IPS-18c (cell line): ENCODE data around the gene GRIK2.

Experiments used
- H3K4me3 ChIP-seq: 2 replicates; pipeline ENCODE4 v1.7.0; 2013; ENCODE audit warnings: low read depth, mild to moderate bottlenecking, low read length, moderate library complexity; ENCODE audit not compliant: insufficient read depth
- H3K9me3 ChIP-seq: one replicate; pipeline ENCODE4 v1.6.1; 2013; ENCODE audit warnings: mild to moderate bottlenecking, low read length, moderate library complexity; ENCODE audit not compliant: control insufficient read depth, insufficient read depth

Gene GRIK2

DNA sequence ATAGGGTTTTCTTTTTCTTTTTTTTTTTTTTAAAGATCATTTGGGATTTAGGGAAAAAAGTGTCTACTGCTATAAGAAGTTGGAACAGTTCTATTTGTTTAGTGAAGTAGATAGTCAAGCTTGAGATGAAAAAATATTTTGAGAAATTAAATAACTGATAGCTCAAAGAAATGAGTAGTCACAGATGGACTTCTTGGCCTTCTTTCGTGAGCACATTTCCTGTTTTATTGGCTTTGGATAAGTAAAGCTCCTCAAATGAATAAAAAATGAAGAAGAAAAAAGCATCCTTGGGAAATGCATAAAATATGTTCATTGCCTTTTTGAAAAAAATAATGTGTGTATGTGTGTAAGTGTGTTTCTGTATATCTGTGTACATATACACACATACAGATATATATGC lies 515.9 kb downstream of the GRIK2 start:
- H3K4me3 ChIP-seq: no peak overlapping the region
- no peaks in the 10 kb centered on the region for H3K9me3 ChIP-seq

DNA sequence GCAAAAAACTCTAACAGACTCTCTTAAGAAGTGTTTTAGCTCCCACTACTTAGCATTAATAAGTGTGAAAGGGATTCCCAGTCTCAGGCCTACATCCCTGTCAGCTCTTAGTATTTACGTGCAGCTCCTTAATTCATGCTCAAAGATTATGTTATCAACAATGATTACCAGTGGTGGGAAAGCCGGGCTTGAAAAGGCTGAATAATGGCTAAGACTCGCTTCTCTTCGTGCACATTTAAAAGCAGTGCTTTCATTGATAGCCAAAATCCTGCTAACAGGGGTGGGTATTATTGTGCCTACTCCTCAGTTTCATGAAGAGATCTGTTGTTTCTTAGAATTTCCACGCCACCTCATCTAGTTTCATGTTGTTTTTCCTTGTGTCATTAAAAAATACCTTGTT lies 518.8 kb downstream of the GRIK2 start:
- Histone ChIP-seq H3K9me3 (no peaks in the 10 kb centered on the region), H3K4me3 (no peak overlapping the region)

DNA sequence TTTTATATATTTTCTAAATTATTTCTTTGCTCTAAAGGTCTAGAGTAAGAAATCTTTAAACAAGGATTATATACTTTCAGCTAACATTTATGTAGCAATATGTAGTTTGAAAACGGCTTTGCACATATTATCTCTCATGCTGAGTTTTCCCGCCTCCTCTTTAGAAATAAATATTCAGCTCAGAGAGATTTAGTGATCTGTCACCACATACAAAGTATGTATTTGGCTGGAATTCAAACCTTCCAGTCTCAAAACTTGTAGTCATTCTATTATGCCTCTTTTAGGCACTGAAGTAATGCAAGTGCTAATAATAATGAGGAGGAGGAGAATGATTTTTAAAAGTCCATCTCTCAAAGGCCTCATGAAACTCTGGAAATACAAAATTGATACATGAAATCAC lies 525.0 kb downstream of the GRIK2 start:
- Histone ChIP-seq H3K9me3 (no peaks in the 10 kb centered on the region), H3K4me3 (no peak overlapping the region)

DNA sequence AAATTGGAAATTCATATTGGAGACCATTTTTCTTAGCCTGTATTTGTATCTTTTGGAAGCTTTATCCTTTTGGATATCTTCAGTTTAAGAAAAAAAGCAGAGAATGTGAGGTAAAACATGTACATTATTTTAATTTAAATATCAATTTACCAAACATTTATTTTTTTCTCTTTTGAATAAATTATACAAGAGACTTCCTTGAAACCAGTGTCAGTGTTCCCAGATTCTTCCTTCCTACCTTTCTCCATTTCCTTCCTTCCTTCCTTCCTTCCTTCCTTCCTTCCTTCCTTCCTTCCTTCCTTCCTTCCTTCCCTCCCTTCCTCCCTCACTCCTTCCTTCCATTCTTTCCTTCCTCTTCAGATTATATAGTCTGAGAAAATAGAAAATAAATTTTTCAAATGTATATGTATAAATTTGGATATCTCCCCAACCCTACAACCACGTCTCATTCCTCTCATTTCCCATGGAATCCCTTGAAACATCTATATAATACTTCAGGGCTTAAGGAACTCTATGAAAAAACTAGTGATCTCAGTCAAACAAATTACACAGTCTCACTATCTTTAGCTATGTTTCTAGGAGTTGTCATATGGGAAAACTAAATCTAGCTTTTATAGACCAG lies 528.4 kb downstream of the GRIK2 start:
- Histone ChIP-seq H3K4me3 (no peak overlapping the region), H3K9me3 (no peaks in the 10 kb centered on the region)

DNA sequence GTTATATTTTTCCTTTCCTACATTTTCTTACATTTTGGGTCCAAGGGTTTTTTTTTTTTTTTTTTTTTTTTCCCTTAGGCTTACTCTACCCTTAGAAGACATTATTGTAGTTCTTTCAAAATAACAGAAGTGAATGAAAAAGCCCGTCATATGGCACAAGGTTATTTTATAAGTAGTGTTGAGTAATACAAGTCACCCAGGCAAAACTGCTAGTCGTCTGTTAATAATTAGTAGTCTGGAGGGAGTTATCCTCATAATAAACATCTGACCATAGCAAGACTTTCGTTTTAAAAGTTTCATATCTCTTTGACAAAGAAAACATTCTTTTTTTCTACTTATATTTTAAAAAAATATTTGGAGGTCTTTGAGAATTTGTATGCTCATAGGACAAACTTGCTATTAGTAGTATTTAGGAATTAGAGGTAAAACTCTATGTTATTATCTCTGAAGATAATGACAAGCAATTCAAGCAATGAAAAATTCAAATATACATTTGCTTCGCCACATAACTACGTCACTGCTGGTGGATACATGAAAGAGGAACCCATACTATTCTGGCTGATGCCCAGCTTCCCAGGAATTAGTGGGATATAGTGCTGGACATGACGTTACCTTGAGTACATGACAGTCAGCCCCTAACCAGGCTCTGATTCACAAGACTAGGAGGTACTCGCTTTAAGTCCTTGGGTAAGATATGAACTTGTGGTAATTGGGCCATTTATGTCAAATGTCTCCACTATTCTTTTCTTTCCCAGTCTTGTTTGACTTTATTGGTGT lies 532.8 kb downstream of the GRIK2 start:
- H3K4me3 ChIP-seq: no peak overlapping the region

DNA sequence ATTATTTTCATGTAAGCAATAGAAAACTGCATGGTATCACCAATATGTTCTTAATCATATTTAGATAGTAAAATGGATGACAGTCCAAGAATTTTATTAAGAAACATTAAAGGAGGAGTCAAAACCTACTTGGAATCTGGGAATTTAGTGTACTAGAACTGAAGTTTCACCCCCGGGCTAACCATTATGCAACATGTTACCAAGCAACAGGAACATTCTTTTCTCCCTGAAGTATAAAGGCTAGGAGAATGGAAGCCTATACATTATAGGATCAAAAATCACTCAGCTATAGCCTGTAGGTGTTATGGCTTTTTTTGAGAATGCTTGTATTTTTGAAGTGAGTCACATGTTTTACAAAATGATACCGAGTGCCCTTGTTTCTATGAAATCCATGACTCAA lies 538.3 kb downstream of the GRIK2 start:
- Histone ChIP-seq H3K4me3 (no peak overlapping the region), H3K9me3 (no peaks in the 10 kb centered on the region)

More for the DNA sequence above, 532.8 kb downstream of the GRIK2 start:
- no peaks in the 10 kb centered on the region for H3K9me3 ChIP-seq

DNA sequence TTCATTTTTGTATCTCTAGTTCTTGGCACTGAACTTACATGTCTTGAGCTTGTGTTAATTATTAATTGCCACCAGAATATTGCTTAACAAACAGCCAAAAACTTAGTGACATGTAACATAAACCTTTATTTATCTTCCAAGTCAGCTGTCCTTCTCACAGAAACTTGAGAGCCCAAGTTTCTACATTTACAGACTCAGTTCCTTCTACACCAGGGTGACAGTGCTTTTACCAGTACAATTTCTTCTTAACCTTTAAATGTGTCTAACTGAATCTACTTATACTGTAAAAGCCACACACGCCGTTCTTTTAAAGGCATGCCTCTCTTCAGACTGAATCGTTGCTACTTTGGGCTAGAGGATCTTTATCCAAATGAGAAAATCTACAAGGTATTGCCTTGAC lies 539.2 kb downstream of the GRIK2 start:
- H3K4me3 ChIP-seq: no peak overlapping the region
- H3K9me3 ChIP-seq: no peaks in the 10 kb centered on the region

DNA sequence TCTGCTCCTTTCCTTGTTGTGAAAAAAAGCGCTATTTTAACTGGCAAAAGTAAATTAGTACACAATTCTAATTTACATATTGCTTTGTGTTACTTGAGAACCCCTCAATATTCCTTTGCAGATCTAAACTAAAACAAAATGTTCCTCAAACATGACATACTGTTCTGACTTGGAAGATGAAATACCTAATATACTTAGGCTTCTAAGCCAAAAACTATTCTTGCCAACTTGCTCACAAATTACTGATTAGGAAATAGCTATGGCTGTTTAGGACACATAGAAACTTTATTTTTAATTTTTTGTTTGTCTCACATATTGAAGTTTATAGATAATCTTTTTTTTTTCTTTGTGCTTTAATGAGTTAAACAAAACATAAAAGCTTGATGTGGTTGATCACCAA lies 542.2 kb downstream of the GRIK2 start:
- no peak overlapping the region for H3K4me3 ChIP-seq
- no peaks in the 10 kb centered on the region for H3K9me3 ChIP-seq

DNA sequence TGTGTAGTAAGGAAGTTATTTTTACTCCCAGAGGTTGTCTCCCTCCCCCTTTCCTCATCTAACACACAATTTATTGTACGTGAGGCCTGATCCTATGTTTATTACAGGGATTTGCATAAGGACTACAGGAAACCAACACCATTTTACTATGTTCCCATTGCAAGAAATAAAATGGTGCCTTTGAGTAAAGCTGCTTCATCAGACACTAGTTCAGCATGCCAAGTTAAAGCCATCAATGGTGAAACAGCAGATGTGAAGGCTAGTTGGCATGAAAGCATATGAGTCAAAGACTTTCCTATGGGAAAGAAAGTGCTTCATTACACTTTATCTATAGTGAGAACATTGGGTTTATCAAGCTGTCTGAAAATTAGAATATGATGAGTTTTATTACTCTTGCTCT lies 543.0 kb downstream of the GRIK2 start:
- no peaks in the 10 kb centered on the region for H3K9me3 ChIP-seq
- no peak overlapping the region for H3K4me3 ChIP-seq

DNA sequence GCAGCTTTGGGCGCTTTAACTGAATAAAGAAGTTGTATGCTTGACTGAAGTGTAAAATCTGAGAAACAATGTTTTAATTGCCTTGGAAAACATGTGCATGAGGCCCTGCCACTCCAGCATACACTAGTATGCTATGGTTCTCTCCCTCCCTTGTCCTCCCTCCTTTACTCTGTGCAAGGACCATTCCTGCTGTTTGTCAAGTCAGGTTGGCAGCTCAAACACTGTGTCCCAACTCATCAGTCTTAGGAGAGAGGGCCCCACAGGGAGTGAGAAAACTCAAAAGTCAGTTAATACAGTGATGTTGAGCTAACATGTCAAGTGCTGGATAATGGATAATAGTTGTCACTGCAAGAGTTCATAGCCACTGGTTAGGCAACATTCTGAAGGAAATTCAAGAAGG lies 543.6 kb downstream of the GRIK2 start:
- Histone ChIP-seq H3K4me3 (no peak overlapping the region), H3K9me3 (no peaks in the 10 kb centered on the region)

DNA sequence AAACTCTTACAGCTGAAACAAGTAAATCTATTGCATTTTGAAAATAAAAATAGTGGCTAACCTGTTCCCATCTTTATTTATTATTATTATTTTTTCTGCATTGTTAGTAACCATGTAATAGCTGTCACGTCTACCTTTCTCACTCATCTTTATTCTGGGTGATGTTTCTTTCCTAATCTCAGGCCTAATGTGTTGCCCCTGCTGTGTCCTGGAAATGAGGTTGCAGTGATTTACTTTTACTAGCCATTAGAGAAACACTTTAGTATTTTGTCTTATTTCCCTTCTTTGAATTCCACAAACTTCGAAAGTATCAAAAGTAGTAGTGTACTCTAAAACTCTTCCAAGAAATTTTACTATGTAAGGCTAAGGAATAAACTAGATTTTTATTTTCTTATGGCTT lies 546.9 kb downstream of the GRIK2 start:
- H3K4me3 ChIP-seq: no peak overlapping the region

DNA sequence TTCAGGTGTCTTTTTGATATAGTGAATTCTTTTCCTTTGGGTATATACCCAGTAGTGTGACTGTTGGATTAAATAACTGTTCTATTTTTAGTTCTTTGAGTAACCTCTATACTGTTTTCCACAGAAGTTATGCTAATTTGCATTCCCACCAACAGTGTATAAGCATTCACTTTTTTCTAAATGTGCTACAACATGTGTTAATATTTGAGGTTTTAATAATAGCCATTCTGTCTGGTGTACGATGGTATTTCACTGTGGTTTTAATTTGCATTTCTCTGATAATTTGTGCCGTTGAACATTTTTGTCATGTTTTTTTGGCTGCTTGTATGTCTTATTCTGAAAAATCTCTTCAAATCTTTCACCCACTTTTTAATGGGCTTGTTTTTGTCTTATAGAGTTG lies 563.5 kb downstream of the GRIK2 start:
- H3K4me3 ChIP-seq: no peak overlapping the region
- no peaks in the 10 kb centered on the region for H3K9me3 ChIP-seq

More for the DNA sequence above, 546.9 kb downstream of the GRIK2 start:
- no peaks in the 10 kb centered on the region for H3K9me3 ChIP-seq

DNA sequence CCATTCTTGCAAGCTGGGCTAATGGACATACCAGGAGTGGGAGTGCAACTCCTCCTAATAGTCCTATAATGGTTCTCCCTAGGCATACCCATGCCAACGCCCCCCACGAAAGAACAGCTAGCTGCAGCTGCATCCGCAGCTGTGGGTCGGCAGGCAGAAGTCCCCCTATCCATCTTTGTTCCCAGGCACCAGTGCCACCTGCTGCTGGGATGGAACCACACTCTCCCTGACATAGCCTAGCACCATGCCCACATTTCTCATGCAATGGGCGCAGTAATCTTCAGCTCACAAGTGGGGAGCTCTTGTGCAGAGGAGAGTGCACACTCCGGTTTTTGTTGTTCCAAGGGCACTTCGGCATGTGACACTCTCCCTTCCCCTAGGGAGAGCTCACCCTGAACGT lies 567.8 kb downstream of the GRIK2 start:
- Histone ChIP-seq H3K4me3 (no peak overlapping the region), H3K9me3 (no peaks in the 10 kb centered on the region)

DNA sequence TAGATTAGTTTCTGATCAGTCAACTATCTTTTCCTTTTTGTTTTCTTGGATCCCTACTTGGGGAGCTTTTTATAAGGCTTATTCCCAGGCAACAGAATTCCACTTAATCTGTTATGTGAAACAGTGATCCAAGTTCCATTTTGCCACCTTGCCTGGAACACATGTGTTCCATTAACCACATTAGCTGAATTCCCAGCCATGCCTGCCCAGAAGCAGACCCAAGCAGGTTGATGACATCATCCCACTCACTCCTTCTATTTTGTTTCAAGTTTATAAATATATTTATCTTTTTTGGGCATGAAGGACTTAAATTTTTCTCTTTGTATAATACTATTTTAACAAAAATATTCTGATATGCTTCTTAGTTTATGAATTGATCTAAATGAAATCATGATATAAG lies 587.4 kb downstream of the GRIK2 start:
- Histone ChIP-seq H3K9me3 (no peaks in the 10 kb centered on the region), H3K4me3 (no peak overlapping the region)

DNA sequence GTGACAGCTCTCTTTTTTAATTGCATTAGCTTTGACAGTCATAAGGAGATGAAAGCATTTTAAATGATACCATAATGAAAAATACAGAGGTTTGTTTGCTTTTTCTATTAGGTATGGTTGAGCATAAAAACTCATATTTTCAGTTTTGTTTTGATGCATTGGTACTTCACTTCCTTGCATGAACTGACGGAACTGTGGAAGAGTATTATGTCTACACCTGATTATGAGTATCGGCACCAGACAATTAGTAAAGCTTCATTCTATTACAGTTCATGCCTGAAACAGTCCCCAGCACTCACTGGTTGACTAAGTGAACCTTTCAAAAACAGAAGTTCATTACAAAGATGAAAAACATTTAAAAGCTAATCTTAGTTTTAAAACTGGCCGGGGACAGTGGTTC lies 593.0 kb downstream of the GRIK2 start:
- Histone ChIP-seq H3K4me3 (no peak overlapping the region), H3K9me3 (no peaks in the 10 kb centered on the region)

DNA sequence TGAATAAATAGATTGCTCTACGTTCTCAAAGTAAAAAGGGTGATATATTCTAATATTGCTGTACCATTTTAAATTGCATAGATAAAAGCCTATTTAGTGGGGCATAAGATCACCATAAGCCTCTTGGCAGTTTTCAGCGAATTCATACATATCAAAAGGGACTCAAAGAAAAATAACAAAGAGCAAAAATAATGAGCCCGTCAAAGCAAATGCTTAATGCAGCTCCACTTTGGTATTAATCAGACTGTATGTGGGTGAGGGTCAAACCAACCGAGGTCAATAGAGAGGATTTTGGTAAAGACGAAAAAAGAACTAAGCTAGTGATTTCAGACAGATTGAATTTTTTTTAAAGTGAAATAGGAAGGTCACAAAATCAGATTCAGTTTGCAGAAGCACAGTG lies 598.8 kb downstream of the GRIK2 start:
- Histone ChIP-seq H3K9me3 (no peaks in the 10 kb centered on the region), H3K4me3 (no peak overlapping the region)

DNA sequence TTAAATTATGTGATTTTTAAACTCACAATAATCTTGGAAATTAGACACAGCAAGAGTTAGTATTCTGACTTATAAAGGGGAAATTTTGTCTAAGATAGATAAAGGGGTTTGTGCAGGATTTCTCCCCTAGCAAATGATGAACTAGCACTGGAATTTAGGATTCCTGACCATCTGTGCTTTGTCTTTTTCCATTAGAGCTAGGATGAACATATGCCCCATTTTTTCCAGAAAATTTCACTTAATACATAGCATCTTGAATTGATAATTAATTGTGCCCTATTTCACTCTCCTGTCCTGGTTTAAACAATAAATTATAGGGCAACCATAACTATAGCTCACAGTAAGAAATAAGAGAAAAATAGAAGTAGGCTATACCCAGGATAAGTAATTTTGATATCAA lies 601.0 kb downstream of the GRIK2 start:
- no peaks in the 10 kb centered on the region for H3K9me3 ChIP-seq
- no peak overlapping the region for H3K4me3 ChIP-seq

DNA sequence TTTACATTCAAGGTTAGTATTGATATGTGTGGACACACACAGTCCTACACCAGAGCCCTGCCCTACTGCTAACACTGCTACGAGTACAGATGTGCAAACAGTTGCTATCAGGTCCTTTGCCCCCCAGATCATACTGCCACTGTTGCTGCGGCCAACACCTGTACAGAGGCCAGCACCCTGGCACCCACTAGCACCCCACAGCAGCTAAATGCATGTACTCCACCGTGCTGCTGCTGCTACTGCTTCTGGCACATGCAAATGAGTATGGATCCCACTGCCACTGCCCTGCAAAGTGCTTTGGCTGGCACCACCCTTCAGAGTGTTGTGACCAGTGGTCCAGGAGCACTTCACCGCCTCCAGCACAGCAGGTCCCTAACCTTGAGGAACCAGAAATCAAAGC lies 621.9 kb downstream of the GRIK2 start:
- Histone ChIP-seq H3K4me3 (no peak overlapping the region), H3K9me3 (no peaks in the 10 kb centered on the region)

DNA sequence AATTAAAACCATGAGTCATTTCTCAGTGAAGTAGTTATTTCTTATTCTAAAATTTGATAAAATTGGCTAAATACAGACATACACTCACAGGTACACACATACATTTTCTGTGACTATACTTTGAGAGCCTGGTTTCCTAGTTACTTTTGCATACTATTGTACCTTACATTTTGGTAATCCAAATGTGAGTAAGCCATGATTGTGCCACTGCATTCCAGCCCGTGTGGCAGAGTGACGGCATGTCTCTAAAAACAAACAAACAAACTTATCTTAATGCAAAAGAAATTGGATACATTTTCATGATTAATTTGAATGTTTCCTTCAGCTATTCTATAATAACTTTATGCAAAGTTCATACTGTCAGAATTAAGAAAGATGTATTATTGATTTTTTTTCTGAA lies 628.8 kb downstream of the GRIK2 start:
- Histone ChIP-seq H3K4me3 (no peak overlapping the region), H3K9me3 (no peaks in the 10 kb centered on the region)
